Dermis microvascular lymphatic vessel endothelial cell (primary cell): ENCODE data around the gene HSPB7. TPM values are rescaled to one million over a fixed set of nuclear protein-coding genes. Genes with fewer than 3 reads are reported as not detected.
"Not testable (repeated sequence)": the region's sequence is repeated elsewhere in the genome, so short reads cannot be mapped to it uniquely, and the experiment has no call there.

Experiments
- DNase-seq, 2 donors: peaks; one replicate each; pipeline versions ENCODE4 v3.0.0 to v3.0.0-alpha.2; 2010; ENCODE audit warnings: low read depth in 2 of 2
- total RNA-seq: library from RNA; depleted of rRNA; stranded (reverse); fragments of >200 nt; gene quantifications from 2 replicates; pipeline ENCODE4 v1.2.1, GENCODE V29; 2014

HSPB7 gene
- total RNA-seq, result not detected in 2 replicates

DNA sequence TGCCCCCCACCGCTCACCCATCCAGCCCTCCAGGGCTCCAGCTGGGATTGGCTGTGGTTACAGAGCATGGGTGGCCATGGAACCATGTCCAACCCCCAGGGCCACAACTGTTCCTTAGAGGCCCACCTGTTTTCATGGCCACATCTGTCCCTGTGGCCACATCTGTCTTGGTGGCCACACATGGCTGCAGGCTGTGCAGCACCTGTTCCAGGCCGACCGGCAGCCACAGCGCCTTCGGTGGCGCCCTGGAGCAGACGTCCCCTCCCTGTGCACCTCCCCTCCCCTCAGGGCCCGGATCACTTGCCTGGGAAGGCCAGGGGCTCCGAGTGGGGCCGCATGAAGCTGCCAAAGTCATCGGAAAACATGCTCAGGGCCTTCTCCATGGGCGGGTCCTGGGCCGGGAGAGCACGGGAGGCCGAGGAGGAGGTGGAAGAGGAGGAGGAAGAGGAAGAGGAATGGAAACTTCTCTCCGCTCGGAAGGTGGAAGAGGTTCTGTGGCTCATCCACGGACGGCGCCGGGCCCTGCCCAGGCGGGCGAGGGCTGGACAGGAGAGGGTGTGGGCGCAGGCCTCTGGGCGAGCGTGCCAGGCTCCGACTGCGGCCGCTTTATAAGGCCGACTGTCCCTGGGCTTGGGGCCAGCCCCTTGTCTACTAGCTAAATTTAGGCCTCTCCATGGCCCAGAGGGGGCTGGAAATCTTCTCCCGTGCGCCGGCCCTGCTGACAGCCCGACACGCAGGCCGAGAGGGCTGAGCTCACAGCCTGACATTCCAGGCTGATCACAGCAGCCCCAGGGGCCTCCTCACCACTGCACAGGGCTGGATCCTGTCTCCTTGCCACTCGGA, at the start of gene HSPB7:
HSPB7 (minus strand) TSS at position 583 of the 843 bp plus-strand sequence; CDS start at position 503, 80 bp downstream.
- DNase-seq, result no peak

- no peak for DNase-seq
Measured at GRCh38 chr1:16067127-16067768, 49.4 kb upstream of the HSPB7 start.

- no peak for DNase-seq
Measured at GRCh38 chr1:16066245-16066644, 48.4 kb upstream of the HSPB7 start.

GRCh38 chr1:16065269-16065576, 47.4 kb upstream of the HSPB7 start:
- no peak for DNase-seq

DNA sequence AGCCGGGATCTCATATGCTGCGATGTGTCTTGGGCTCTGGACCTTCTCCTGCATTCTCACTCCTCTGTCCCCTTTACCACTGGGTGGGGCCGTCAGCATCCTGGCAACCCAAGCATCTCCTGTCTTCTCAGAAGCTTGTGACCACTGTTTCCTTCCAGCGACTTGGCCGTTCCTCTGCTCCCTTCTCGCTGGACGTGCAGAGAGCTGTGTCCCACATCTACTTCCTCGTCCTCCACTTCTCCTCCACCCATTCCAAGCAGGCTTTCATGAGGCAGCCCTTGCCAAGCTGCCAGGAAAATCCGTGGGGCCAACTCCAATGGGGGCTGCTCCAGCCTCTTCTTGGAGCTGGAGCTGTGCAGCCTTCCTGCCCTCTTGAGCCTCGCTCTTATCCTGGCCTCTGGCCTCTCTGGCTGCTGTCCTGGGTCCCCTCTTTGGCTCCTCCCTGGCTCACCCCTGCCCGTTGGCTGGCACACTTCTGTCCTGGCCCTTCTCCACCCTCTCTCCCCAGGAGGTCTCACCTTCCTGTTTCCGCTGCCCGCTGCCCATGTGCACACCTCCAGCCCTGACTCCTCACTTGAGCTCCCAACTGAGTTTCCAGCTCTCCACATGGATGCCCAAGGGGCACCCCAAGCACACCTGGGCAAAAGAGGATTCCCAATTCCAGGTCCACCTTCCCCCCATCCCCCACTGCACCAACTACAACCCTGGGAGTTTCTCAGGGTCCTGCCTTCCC, 46.9 kb upstream of the HSPB7 start:
- no peak for DNase-seq

DNA sequence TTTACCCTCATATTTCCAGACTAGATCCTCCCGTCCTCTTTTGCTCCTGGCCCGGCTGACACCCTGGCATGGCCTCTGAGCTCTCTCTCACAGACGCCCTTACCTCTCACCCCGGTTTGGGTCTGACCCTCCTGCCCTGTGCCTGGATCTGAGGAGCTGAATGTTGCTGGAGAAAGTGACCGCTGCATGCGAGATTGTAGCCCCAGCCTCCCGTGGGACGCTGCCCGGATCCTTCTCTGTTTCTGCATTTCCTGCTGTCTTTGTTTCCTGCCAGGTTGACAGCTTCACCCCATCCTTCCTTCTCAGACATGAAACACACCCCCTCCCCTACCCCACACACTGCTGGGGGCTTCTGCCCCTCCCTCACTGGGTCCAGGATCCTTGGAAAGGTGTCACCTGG, 46.1 kb upstream of the HSPB7 start:
- DNase-seq, result no peak

GRCh38 chr1:16063226-16063829, 45.5 kb upstream of the HSPB7 start:
- no peak for DNase-seq

GRCh38 chr1:16062687-16063075, 44.8 kb upstream of the HSPB7 start:
- not testable (repeated sequence) for DNase-seq

- not testable (repeated sequence) for DNase-seq
Measured at GRCh38 chr1:16061989-16062686, 44.3 kb upstream of the HSPB7 start.

DNA sequence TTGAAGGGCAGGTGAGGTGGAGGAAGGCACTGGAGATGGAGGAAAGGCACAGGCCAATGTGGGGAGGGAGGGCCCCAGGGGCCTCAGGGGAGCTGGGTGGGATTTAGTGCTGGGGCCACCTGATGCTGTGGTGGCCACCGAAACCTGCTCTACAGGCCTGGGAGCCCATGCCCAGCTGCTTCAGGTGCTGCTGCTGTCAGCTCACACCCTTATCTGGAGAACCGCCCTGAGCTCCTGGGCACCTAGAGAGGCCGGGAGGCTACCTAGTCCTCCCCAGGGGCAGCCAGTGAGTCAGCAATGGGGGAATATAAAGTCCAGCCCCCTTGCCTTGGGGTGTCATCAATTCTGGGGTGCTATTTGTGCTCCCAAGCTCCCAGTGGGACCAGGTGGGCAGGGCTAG, 43.4 kb upstream of the HSPB7 start:
- DNase-seq, result no peak

GRCh38 chr1:16058394-16059120, 40.7 kb upstream of the HSPB7 start:
- not testable (repeated sequence) for DNase-seq

GRCh38 chr1:16057314-16057915, 39.6 kb upstream of the HSPB7 start:
- DNase-seq, result not testable (repeated sequence)

DNA sequence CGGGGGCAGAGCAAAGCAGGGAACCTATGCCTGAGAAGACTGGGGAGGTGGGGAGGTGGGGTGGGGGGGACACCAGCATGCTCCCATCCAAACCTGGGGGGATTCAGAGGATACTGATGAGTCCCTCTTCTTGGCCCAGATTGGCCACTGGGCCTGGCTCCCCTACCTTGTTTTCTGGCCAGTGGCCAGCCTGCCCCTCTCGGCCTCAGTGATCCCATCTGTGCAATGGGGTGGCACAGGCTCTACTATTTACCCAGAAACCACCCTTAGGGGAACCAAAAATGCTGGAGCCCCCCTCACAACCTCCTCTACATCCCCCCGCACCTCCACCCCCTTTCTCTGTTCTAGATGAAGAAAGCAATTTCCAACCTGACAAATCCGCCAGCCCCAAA, 38.7 kb upstream of the HSPB7 start:
- DNase-seq, result not testable (repeated sequence)

GRCh38 chr1:16055613-16056520, 38.0 kb upstream of the HSPB7 start:
- DNase-seq, result peak; percentile 50 to 74

- no peak for DNase-seq
Measured at GRCh38 chr1:16054598-16055540, 37.0 kb upstream of the HSPB7 start.

- no peak for DNase-seq
Measured at GRCh38 chr1:16053781-16054502, 36.1 kb upstream of the HSPB7 start.

DNA sequence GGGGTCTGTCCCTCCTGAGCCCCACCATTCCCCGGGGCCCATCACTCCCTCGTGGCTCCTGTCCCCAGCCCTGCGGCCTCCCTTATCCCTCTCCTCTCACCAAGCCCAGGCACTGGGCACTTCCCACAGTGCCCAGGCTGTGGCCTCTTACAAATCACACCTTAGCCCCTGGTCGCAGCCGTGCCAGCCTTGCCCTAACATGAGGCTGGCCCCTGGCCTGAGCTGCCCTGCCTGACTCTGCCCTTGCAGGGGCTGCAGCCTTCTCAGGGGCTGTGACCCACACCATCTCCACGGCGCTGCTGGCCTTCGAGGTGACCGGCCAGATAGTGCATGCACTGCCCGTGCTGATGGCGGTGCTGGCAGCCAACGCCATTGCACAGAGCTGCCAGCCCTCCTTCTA, 34.1 kb upstream of the HSPB7 start:
- DNase-seq, result not testable (repeated sequence)
